Measurements from ENCODE around the gene ZFYVE9. TPM values are rescaled to one million over a fixed set of nuclear protein-coding genes. Genes with fewer than 3 reads are reported as not detected.

ZFYVE9 gene
- total RNA-seq, 1 experiment from 2014 or later: 18.0 TPM

- POLR2A ChIA-PET: interaction anchor here (0.6 kb wide), 1 partner anchor 862 kb away, joined by 4 read pairs; no protein-coding TSS in a partner anchor
- no peak overlapping the region for H3K4me3 ChIP-seq (ENCODE audit: low read depth in 2 of 2, low read length in 2 of 2)
- no TSS peak for BruUV-seq (replicated peaks)
- in situ Hi-C loops (cut with HindIII; ENCODE audit: low pct_unique_long_range_greater_than_20kb, low sequenced_read_pairs) (no loop called here), intact Hi-C loops (cut with micrococcal nuclease; ENCODE audit: unreplicated experiment) (no loop called here)
- no peaks in the 10 kb centered on the region for H3K36me3 ChIP-seq (ENCODE audit: control insufficient read depth, insufficient read depth, low read length)
- no peaks in the 10 kb centered on the region for H3K27me3 ChIP-seq (ENCODE audit: control insufficient read depth, insufficient read depth, low read length)
- no peak for DNase-seq (ENCODE audit: low read depth, low spot score)
- ATAC-seq: no peak
- no peaks in the 10 kb centered on the region for H3K4me1 ChIP-seq (ENCODE audit: control insufficient read depth, insufficient read depth, low read length)
- H3K27ac ChIP-seq (ENCODE audit: low read length): no peak overlapping the region
- H3K9me3 ChIP-seq (ENCODE audit: control insufficient read depth, insufficient read depth, low read depth, low read length): no peaks in the 10 kb centered on the region
- CTCF ChIA-PET: no interaction called here
- TF ChIP-seq SIN3A (IDR thresholded peaks at IDR 0.05; ENCODE audit: borderline replicate concordance, insufficient read depth, low read depth, low read length) (no peak), TCF7L2 (IDR thresholded peaks at IDR 0.05; ENCODE audit: low read depth, low read length) (no peak), REST (IDR thresholded peaks at IDR 0.05; ENCODE audit: insufficient read depth in 1 of 2, low read depth in 2 of 2, low read length in 1 of 2) (no peak), CTCF (IDR thresholded peaks at IDR 0.05) (no peak), POLR2AphosphoS5 (IDR thresholded peaks at IDR 0.05; ENCODE audit: low read depth, low read length) (no peak)
Measured at GRCh38 chr1:52233463-52233862, 91.6 kb downstream of the ZFYVE9 start.

GRCh38 chr1:52234014-52234413 is 92.1 kb downstream of the ZFYVE9 start:
- ATAC-seq: no peak
- no peak overlapping the region for H3K27ac ChIP-seq (ENCODE audit: low read length)
- H3K36me3 ChIP-seq (ENCODE audit: control insufficient read depth, insufficient read depth, low read length): no peaks in the 10 kb centered on the region
- no TSS peak for BruUV-seq (replicated peaks)
- H3K9me3 ChIP-seq (ENCODE audit: control insufficient read depth, insufficient read depth, low read depth, low read length): no peaks in the 10 kb centered on the region
- TF ChIP-seq POLR2AphosphoS5 (IDR thresholded peaks at IDR 0.05; ENCODE audit: low read depth, low read length): no peak
- TF ChIP-seq SIN3A (IDR thresholded peaks at IDR 0.05; ENCODE audit: borderline replicate concordance, insufficient read depth, low read depth, low read length): no peak
- no peak for TF ChIP-seq REST (IDR thresholded peaks at IDR 0.05; ENCODE audit: insufficient read depth in 1 of 2, low read depth in 2 of 2, low read length in 1 of 2)
- no peak for TF ChIP-seq TCF7L2 (IDR thresholded peaks at IDR 0.05; ENCODE audit: low read depth, low read length)
- TF ChIP-seq CTCF (IDR thresholded peaks at IDR 0.05): no peak
- no peaks in the 10 kb centered on the region for H3K4me1 ChIP-seq (ENCODE audit: control insufficient read depth, insufficient read depth, low read length)
- POLR2A ChIA-PET: no interaction called here
- no peaks in the 10 kb centered on the region for H3K27me3 ChIP-seq (ENCODE audit: control insufficient read depth, insufficient read depth, low read length)
- H3K4me3 ChIP-seq (ENCODE audit: low read depth in 2 of 2, low read length in 2 of 2): no peak overlapping the region
- DNase-seq (ENCODE audit: low read depth, low spot score): no peak
- intact Hi-C loops (cut with micrococcal nuclease; ENCODE audit: unreplicated experiment) (no loop called here), in situ Hi-C loops (cut with HindIII; ENCODE audit: low pct_unique_long_range_greater_than_20kb, low sequenced_read_pairs) (no loop called here)
- CTCF ChIA-PET: no interaction called here
